Gastroesophageal sphincter (tissue), 4 donors: ENCODE measurements around the gene FMNL3. TPM values are rescaled to one million over a fixed set of nuclear protein-coding genes. Genes with fewer than 3 reads are reported as not detected.

Experiments
- ATAC-seq: fragments of 150-250 bp; one replicate; pipeline ENCODE4 v1.9.1; 2016; ENCODE audit warnings: mild to moderate bottlenecking, moderate library complexity
- H3K27ac ChIP-seq, 4 donors: fragments of 200-600 bp; sonication (generic) in 3 of 4; 1 replicate in 3 of 4; 2 replicates in 1 of 4; pipeline ENCODE4 v1.5.1; 2016 to 2019
- H3K27me3 ChIP-seq: fragments of 200-600 bp; sonication (generic); one replicate; pipeline ENCODE4 v1.5.1; 2019
- H3K36me3 ChIP-seq, 2 donors: fragments of 200-600 bp; sonication (generic); one replicate each; pipeline ENCODE4 v1.5.1; 2019; ENCODE audit warnings: control low read depth in 1 of 2
- H3K4me1 ChIP-seq, 3 donors: fragments of 200-600 bp; sonication (generic); 1 replicate in 2 of 3; 2 replicates in 1 of 3; pipeline ENCODE4 v1.5.1; 2016 to 2019; ENCODE audit warnings: control low read depth in 2 of 3
- H3K4me3 ChIP-seq, 2 donors: fragments of 200-600 bp; sonication (generic); one replicate each; pipeline ENCODE4 v1.5.1; 2019; ENCODE audit warnings: mild to moderate bottlenecking in 1 of 2, moderate library complexity in 1 of 2
- H3K9me3 ChIP-seq, 3 donors: fragments of 200-600 bp; sonication (generic); one replicate each; pipeline ENCODE4 v1.5.1; 2017 to 2019; ENCODE audit warnings: control low read depth in 2 of 3
- CTCF ChIP-seq, 4 experiments: fragments of 200-600 bp in 2 of 4; fragments of 450-650 bp in 2 of 4; sonication (generic) in 1 of 4; IDR thresholded peaks; one replicate each; pipeline ENCODE4 v1.5.1; 2017 to 2019; ENCODE audit warnings: antibody characterized with exemption in 4 of 4, mild to moderate bottlenecking in 2 of 4, moderate library complexity in 2 of 4
- EP300 ChIP-seq: sonication (generic); formaldehyde crosslinking; IDR thresholded peaks from one replicate; pipeline ENCODE4 v1.6.1; 2017; ENCODE audit warnings: antibody characterized with exemption, mild to moderate bottlenecking
- POLR2A ChIP-seq, 2 donors: fragments of 450-650 bp; IDR thresholded peaks; one replicate each; pipeline ENCODE4 v1.6.1; 2017; ENCODE audit warnings: antibody characterized with exemption in 2 of 2, mild to moderate bottlenecking in 2 of 2, moderate library complexity in 1 of 2
- POLR2AphosphoS5 ChIP-seq: sonication (generic); formaldehyde crosslinking; IDR thresholded peaks from one replicate; pipeline ENCODE4 v1.6.1; 2017; ENCODE audit warnings: antibody characterized with exemption
- WGBS, 2 donors: methylation state at CpG; one replicate each; pipeline ENCODE4 v1.1.5; 2018; ENCODE audit warnings: low coverage in 1 of 2; 5-methylcytosine and 5-hydroxymethylcytosine counted together
- total RNA-seq, 4 donors: library from RNA; depleted of rRNA; stranded (reverse); fragments of >200 nt; gene quantifications; one replicate each; pipeline ENCODE4 v1.1.0, GENCODE V29; 2016

FMNL3 gene
- total RNA-seq, 4 donors from 2014 or later, result 10.4 to 15.4 (median 12.6) TPM

- WGBS, 2 donors, result 93 to 100% methylated on average over 4 to 5 of the region's 11 CpGs
- Histone ChIP-seq H3K27ac (no peak overlapping the region), H3K4me1 (peaks cover 0 to 33% (median 2%) of the 10 kb centered on the region in 3 donors), H3K27me3 (no peaks in the 10 kb centered on the region), H3K4me3 (no peak overlapping the region), H3K9me3 (no peaks in the 10 kb centered on the region), H3K36me3 (peaks cover 0 to 97% of the 10 kb centered on the region in 2 donors)
- no peak for TF ChIP-seq POLR2AphosphoS5
- no peak for TF ChIP-seq POLR2A (IDR thresholded peaks at IDR 0.05)
- TF ChIP-seq CTCF (IDR thresholded peaks at IDR 0.05), result no peak
- no peak for TF ChIP-seq EP300
- ATAC-seq, result no peak
Observed at GRCh38 chr12:49649445-49649844, 57.8 kb downstream of the FMNL3 start.

DNA sequence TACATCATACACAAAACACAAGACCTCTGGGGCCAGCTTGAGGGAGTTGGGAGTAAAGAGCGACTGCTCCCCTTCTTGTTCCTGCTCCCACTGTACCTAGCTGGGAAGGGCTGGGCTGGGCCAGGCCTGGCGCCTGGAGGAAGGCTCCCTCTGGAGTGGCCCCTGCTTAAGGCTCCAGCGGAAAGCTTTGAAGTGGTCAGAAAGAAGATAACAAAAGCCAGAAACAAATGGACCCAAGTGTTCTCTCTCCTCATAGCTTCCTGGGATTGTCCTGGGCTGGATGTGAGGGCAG is 58.5 kb downstream of the FMNL3 start:
- peaks cover 0 to 38% (median 6%) of the 10 kb centered on the region in 3 donors for H3K4me1 ChIP-seq
- no peaks in the 10 kb centered on the region for H3K27me3 ChIP-seq
- ATAC-seq, result no peak
- WGBS, 2 donors, result no CpG with 5 or more reads among the region's 3 CpGs
- no peak overlapping the region for H3K4me3 ChIP-seq
- peak overlapping the region in 1 of 4 donors; percentile 15 for H3K27ac ChIP-seq
- TF ChIP-seq CTCF (IDR thresholded peaks at IDR 0.05), result no peak
- TF ChIP-seq EP300, result no peak
- no peak for TF ChIP-seq POLR2A (IDR thresholded peaks at IDR 0.05)
- TF ChIP-seq POLR2AphosphoS5, result no peak
- H3K36me3 ChIP-seq, result peaks cover 0 to 97% of the 10 kb centered on the region in 2 donors
- H3K9me3 ChIP-seq, result no peaks in the 10 kb centered on the region

GRCh38 chr12:49647827-49648711 is 59.1 kb downstream of the FMNL3 start:
- Histone ChIP-seq H3K9me3 (no peaks in the 10 kb centered on the region), H3K4me1 (peaks cover 0 to 38% (median 6%) of the 10 kb centered on the region in 3 donors), H3K36me3 (peaks cover 0 to 97% of the 10 kb centered on the region in 2 donors), H3K27ac (peak overlapping the region in 3 of 4 donors; percentile 43 to 64 (median 58)), H3K27me3 (no peaks in the 10 kb centered on the region), H3K4me3 (no peak overlapping the region)
- no peak for TF ChIP-seq POLR2AphosphoS5
- no peak for TF ChIP-seq CTCF (IDR thresholded peaks at IDR 0.05)
- TF ChIP-seq EP300, result no peak
- TF ChIP-seq POLR2A (IDR thresholded peaks at IDR 0.05), result no peak
- no peak for ATAC-seq
- 60 to 80% methylated on average over 1 to 2 of the region's 15 CpGs for WGBS, 2 donors

- Histone ChIP-seq H3K4me3 (no peak overlapping the region), H3K36me3 (peaks cover 0 to 97% of the 10 kb centered on the region in 2 donors), H3K27me3 (no peaks in the 10 kb centered on the region), H3K27ac (peak overlapping the region in 3 of 4 donors; percentile 43 to 64 (median 58)), H3K9me3 (no peaks in the 10 kb centered on the region), H3K4me1 (peaks cover 0 to 38% (median 6%) of the 10 kb centered on the region in 3 donors)
- TF ChIP-seq EP300 (no peak), CTCF (IDR thresholded peaks at IDR 0.05) (no peak), POLR2A (IDR thresholded peaks at IDR 0.05) (no peak), POLR2AphosphoS5 (no peak)
- ATAC-seq, result peak; percentile 39
- WGBS, 2 donors, result 30 to 70% methylated on average over 2 to 8 of the region's 12 CpGs
Observed at GRCh38 chr12:49646871-49647654, 60.1 kb downstream of the FMNL3 start.
